Mucosa of rectum (tissue), 2 donors: ENCODE measurements around the gene CEACAM21.

ENCODE experiments used
- H3K27ac ChIP-seq, 2 donors: one replicate each; pipeline ENCODE4 v1.7.0; 2013; ENCODE audit warnings: inconsistent platforms in 2 of 2, low read depth in 2 of 2, low read length in 2 of 2
- H3K27me3 ChIP-seq, 2 donors: one replicate each; pipeline ENCODE4 v1.7.0; 2013; ENCODE audit warnings: low read length in 2 of 2; ENCODE audit not compliant: control insufficient read depth in 2 of 2, insufficient read depth in 2 of 2
- H3K36me3 ChIP-seq, 2 donors: one replicate each; pipeline ENCODE4 v1.7.0; 2013; ENCODE audit warnings: low read length in 2 of 2; ENCODE audit not compliant: control insufficient read depth in 2 of 2, insufficient read depth in 2 of 2
- H3K4me1 ChIP-seq, 2 donors: one replicate each; pipeline ENCODE4 v1.7.0; 2013; ENCODE audit warnings: low read length in 2 of 2, mild to moderate bottlenecking in 1 of 2; ENCODE audit not compliant: control insufficient read depth in 2 of 2, insufficient read depth in 2 of 2
- H3K4me3 ChIP-seq, 2 donors: one replicate each; pipeline ENCODE4 v1.7.0; 2013; ENCODE audit warnings: low read length in 2 of 2
- H3K9ac ChIP-seq, 2 donors: one replicate each; pipeline ENCODE4 v1.7.0; 2013; ENCODE audit warnings: low read length in 2 of 2, low read depth in 1 of 2, mild to moderate bottlenecking in 1 of 2
- H3K9me3 ChIP-seq, 2 donors: one replicate each; pipeline ENCODE4 v1.7.0; 2013; ENCODE audit warnings: low read length in 2 of 2; ENCODE audit not compliant: control insufficient read depth in 2 of 2
- donor health status: healthy.
- donor health status: Normal muscosa, but diverticular disease.

CEACAM21 gene

DNA sequence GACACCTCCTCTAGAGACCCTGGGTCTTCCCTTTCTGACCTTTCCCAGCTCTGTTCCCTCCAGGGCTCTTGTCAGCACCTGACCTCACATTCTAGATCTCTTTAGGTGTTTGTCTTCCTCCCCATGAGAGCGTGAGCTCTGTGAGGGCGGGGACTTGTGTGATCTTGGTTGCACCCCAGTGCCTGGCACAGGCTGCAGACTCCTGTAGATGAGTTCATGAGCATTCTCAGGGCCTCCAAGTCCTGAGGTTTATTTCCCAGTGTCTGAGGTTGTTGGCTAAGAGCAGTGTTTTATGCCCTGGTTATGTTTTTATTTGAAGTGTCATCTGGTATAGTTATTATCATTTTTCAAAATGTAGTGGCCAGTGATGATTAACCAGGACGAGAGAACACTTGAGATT lies 50.3 kb downstream of the CEACAM21 start:
- Histone ChIP-seq H3K9me3 (no peaks in the 10 kb centered on the region), H3K9ac (no peak overlapping the region), H3K4me1 (no peaks in the 10 kb centered on the region), H3K4me3 (peak overlapping the region in 1 of 2 donors; percentile 28), H3K27me3 (peaks cover 3 to 11% of the 10 kb centered on the region in 2 donors), H3K27ac (no peak overlapping the region), H3K36me3 (no peaks in the 10 kb centered on the region)

DNA sequence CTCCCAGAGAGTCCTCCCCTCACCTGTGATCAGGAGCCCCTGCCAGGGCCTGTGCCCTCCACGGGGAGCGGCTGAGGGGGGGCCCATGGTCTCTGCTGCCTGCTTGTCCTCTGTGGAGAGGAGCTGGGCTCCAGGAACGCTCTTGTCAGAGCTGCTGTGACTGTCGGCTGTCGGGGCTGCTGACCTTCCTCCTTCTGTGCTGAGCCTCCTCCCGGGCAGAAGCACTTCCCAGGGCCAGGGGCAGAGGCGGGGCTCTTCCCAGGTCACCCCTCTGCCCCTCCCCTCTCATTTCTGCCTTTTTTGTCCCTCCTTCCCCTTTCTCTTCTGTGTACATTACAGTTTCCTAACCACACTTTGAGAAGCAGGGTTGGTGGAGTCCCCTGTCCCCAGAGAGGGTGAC lies 50.9 kb downstream of the CEACAM21 start, which contains the start of gene CEACAM4:
Gene CEACAM4 (minus strand): TSS at position 198 of the 400 bp plus-strand sequence. CDS start 111 bp downstream, at position 87.
- Histone ChIP-seq H3K27ac (no peak within 1 kb of the TSS), H3K4me1 (no peaks in the 10 kb centered on the region), H3K4me3 (peak within 1 kb of the TSS in 1 of 2 donors; percentile 28), H3K9ac (no peak within 1 kb of the TSS), H3K9me3 (no peaks in the 10 kb centered on the region), H3K36me3 (no peaks in the 10 kb centered on the region), H3K27me3 (peaks cover 3 to 11% of the 10 kb centered on the region in 2 donors)

DNA sequence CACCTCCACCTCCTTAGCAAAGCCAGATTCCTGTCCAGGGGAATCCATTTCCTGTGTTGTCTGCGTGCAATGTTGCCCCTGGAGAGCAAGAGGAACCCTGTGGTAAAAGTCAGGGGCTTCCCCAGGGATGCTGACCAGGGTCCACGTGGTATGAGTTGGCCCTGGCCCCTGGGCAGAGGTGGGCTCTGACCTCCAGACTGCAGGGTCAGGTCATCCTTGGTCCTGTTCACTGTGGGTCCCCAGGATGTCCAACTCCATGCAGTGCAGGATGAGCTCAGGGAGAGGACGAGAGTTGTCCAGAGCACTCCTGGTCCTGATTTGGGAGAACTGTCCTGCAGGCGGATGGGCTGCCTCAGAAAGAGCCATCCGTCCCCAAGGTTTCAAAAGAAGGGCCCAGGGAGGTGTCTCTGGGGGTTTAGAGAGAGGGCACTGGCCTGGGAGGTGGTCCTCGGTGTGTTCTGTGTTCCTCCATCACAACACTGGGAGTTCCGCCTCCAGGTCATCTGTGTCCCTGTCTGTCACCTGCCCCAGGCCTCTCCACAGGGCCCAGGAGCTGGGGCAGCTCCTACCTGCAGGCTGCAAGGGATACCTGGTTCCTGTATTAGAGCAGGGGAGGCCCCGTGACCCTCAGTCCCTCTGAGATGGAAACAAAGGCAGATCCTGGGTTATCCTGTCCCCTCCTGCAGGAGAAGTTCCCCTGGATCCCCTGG lies 52.2 kb downstream of the CEACAM21 start:
- H3K9ac ChIP-seq = no peak overlapping the region
- H3K27me3 ChIP-seq = peaks cover 3 to 11% of the 10 kb centered on the region in 2 donors
- H3K9me3 ChIP-seq = no peaks in the 10 kb centered on the region
- H3K4me3 ChIP-seq = no peak overlapping the region
- no peaks in the 10 kb centered on the region for H3K4me1 ChIP-seq
- no peak overlapping the region for H3K27ac ChIP-seq
- H3K36me3 ChIP-seq = no peaks in the 10 kb centered on the region
